H9 (cell line): Measurements from ENCODE around the gene GPR89A. TPM values are rescaled to one million over a fixed set of nuclear protein-coding genes. Genes with fewer than 3 reads are reported as not detected.

Experiments used
- DNase-seq: peaks from one replicate; pipeline ENCODE4 v3.0.0-alpha.2; 2017
- H2AFZ ChIP-seq: one replicate; pipeline ENCODE4 v1.6.1; 2013; ENCODE audit warnings: mild to moderate bottlenecking, low read length, control low read depth, moderate library complexity
- H2AK5ac ChIP-seq: 2 replicates; pipeline ENCODE4 v1.6.1; 2013; ENCODE audit warnings: low read length, control low read depth, mixed read lengths; ENCODE audit not compliant: insufficient read length
- H2BK120ac ChIP-seq: one replicate; pipeline ENCODE4 v1.6.1; 2013; ENCODE audit warnings: low read depth, mild to moderate bottlenecking, low read length, control low read depth, inconsistent platforms; ENCODE audit not compliant: poor library complexity, severe bottlenecking
- H2BK12ac ChIP-seq: 2 replicates; pipeline ENCODE4 v1.6.1; 2013; ENCODE audit warnings: low read length, control low read depth, mixed read lengths, low read depth; ENCODE audit not compliant: insufficient read length
- H2BK15ac ChIP-seq: 2 replicates; pipeline ENCODE4 v1.6.1; 2013; ENCODE audit warnings: low read depth, low read length, control low read depth
- H2BK20ac ChIP-seq: one replicate; pipeline ENCODE4 v1.6.1; 2013; ENCODE audit warnings: low read depth, mild to moderate bottlenecking, low read length, control low read depth, inconsistent platforms; ENCODE audit not compliant: poor library complexity, severe bottlenecking
- H2BK5ac ChIP-seq: 2 replicates; pipeline ENCODE4 v1.6.1; 2013; ENCODE audit warnings: low read length, control low read depth, mixed read lengths; ENCODE audit not compliant: insufficient read length
- H3K14ac ChIP-seq: 2 replicates; pipeline ENCODE4 v1.6.1; 2013; ENCODE audit warnings: low read length, control low read depth; ENCODE audit not compliant: insufficient read depth
- H3K18ac ChIP-seq: 2 replicates; pipeline ENCODE4 v1.6.1; 2013; ENCODE audit warnings: low read depth, mild to moderate bottlenecking, mixed read lengths, low read length, control low read depth; ENCODE audit not compliant: insufficient read length
- H3K23ac ChIP-seq: 2 replicates; pipeline ENCODE4 v1.6.1; 2013; ENCODE audit warnings: low read length, control low read depth, mixed read lengths, low read depth; ENCODE audit not compliant: insufficient read length
- H3K23me2 ChIP-seq: 2 replicates; pipeline ENCODE4 v1.6.1; 2013; ENCODE audit warnings: low read depth, mild to moderate bottlenecking, mixed read lengths, low read length, control low read depth; ENCODE audit not compliant: insufficient read length, poor library complexity, severe bottlenecking
- H3K27ac ChIP-seq: 2 replicates; pipeline ENCODE4 v1.5.1; 2013; ENCODE audit warnings: low read length, control low read depth, mixed read lengths, low read depth; ENCODE audit not compliant: insufficient read length
- H3K27me3 ChIP-seq: 2 replicates; pipeline ENCODE4 v1.6.1; 2013; ENCODE audit warnings: low read length, control low read depth, inconsistent platforms; ENCODE audit not compliant: insufficient read depth
- H3K4ac ChIP-seq: 2 replicates; pipeline ENCODE4 v1.6.1; 2013; ENCODE audit warnings: low read depth, mild to moderate bottlenecking, control low read depth, inconsistent platforms, low read length, moderate library complexity
- H3K4me1 ChIP-seq: 2 replicates; pipeline ENCODE4 v1.6.1; 2013; ENCODE audit warnings: low read length, control low read depth, inconsistent platforms; ENCODE audit not compliant: insufficient read depth
- H3K4me2 ChIP-seq: 2 replicates; pipeline ENCODE4 v1.6.1; 2013; ENCODE audit warnings: low read length, control low read depth, mixed read lengths; ENCODE audit not compliant: insufficient read length, insufficient read depth
- H3K56ac ChIP-seq: 2 replicates; pipeline ENCODE4 v1.6.1; 2013; ENCODE audit warnings: low read depth, mild to moderate bottlenecking, mixed read lengths, low read length, control low read depth; ENCODE audit not compliant: insufficient read length
- H3K79me1 ChIP-seq: 2 replicates; pipeline ENCODE4 v1.6.1; 2013; ENCODE audit warnings: low read depth, mild to moderate bottlenecking, moderate library complexity, low read length, control low read depth, inconsistent platforms; ENCODE audit not compliant: insufficient read depth, poor library complexity, severe bottlenecking
- H3K79me2 ChIP-seq: 2 replicates; pipeline ENCODE4 v1.6.1; 2013; ENCODE audit warnings: low read length, control low read depth, inconsistent platforms; ENCODE audit not compliant: insufficient read depth
- H3K9ac ChIP-seq: 2 replicates; pipeline ENCODE4 v1.6.1; 2013; ENCODE audit warnings: low read length, control low read depth, mixed read lengths; ENCODE audit not compliant: insufficient read length; ENCODE audit errors: extremely low read depth
- H3K9me3 ChIP-seq: one replicate; pipeline ENCODE4 v1.6.1; 2013; ENCODE audit warnings: low read depth, low read length, inconsistent platforms; ENCODE audit not compliant: control insufficient read depth
- H3T11ph ChIP-seq: one replicate; pipeline ENCODE4 v1.6.1; 2013; ENCODE audit warnings: mild to moderate bottlenecking, low read length, control low read depth, inconsistent platforms
- H4K20me1 ChIP-seq: one replicate; pipeline ENCODE4 v1.6.1; 2013; ENCODE audit not compliant: control insufficient read depth, insufficient read length, insufficient read depth
- H4K5ac ChIP-seq: 2 replicates; pipeline ENCODE4 v1.6.1; 2013; ENCODE audit warnings: low read depth, mild to moderate bottlenecking, mixed read lengths, low read length, control low read depth; ENCODE audit not compliant: insufficient read length
- H4K8ac ChIP-seq: replicated peaks from 2 replicates; pipeline ENCODE4 v1.6.1; 2013; ENCODE audit warnings: low read length, control low read depth, mixed read lengths, low read depth; ENCODE audit not compliant: insufficient read length
- H4K91ac ChIP-seq: 2 replicates; pipeline ENCODE4 v1.6.1; 2013; ENCODE audit warnings: low read depth, mild to moderate bottlenecking, moderate library complexity, mixed read lengths, low read length, control low read depth; ENCODE audit not compliant: insufficient read length
- H3K27ac Mint-ChIP-seq, 3 experiments: 2 replicates in 2 of 3; 3 replicates in 1 of 3; pipeline ENCODE4 v1.8.0; 2020 to 2021; ENCODE audit warnings: mixed read lengths in 3 of 3, mild to moderate bottlenecking in 1 of 3, moderate library complexity in 1 of 3
- H3K27me3 Mint-ChIP-seq: 2 replicates; pipeline ENCODE4 v1.8.0; 2021; ENCODE audit warnings: low read depth, mild to moderate bottlenecking, moderate library complexity, mixed read lengths
- H3K36me3 Mint-ChIP-seq, 3 experiments: 2 replicates in 2 of 3; 3 replicates in 1 of 3; pipeline ENCODE4 v1.8.0; 2020 to 2021; ENCODE audit warnings: low read depth in 3 of 3, mixed read lengths in 3 of 3; ENCODE audit not compliant: insufficient read depth in 1 of 3
- H3K4me1 Mint-ChIP-seq, 2 experiments: 2 replicates each; pipeline ENCODE4 v1.8.0; 2020; ENCODE audit warnings: mixed read lengths in 2 of 2
- H3K4me3 Mint-ChIP-seq, 2 experiments: 2 replicates in 1 of 2; 3 replicates in 1 of 2; pipeline ENCODE4 v1.8.0; 2020 to 2021; ENCODE audit warnings: mild to moderate bottlenecking in 2 of 2, mixed read lengths in 2 of 2, moderate library complexity in 1 of 2
- H3K9me3 Mint-ChIP-seq, 2 experiments: 2 replicates in 1 of 2; 3 replicates in 1 of 2; pipeline ENCODE4 v1.8.0; 2020; ENCODE audit warnings: mild to moderate bottlenecking in 2 of 2, mixed read lengths in 2 of 2, moderate library complexity in 1 of 2
- CTCF ChIP-seq: fragments of 200-600 bp; sonication (generic); conservative IDR thresholded peaks from 3 replicates; pipeline ENCODE4 v1.8.0; 2021; ENCODE audit warnings: antibody characterized with exemption, mild to moderate bottlenecking
- WGBS: extraction: QIAGEN DNeasy Blood & Tissue Kit; methylation state at CpG from one replicate; pipeline ENCODE4 v1.1.7; 2013; ENCODE audit warnings: missing lambda C conversion rate, low lambda C conversion rate, mixed read lengths; ENCODE audit not compliant: insufficient read length; ENCODE audit errors: extremely low coverage; 5-methylcytosine and 5-hydroxymethylcytosine counted together
- total RNA-seq: library from RNA; stranded (reverse); gene quantifications from 2 replicates; pipeline ENCODE4 v1.2.1, GENCODE V29; 2021

GPR89A gene
- total RNA-seq, 1 experiment from 2014 or later, result 30.1 TPM

GRCh38 chr1:145696630-145696960 is 88.8 kb downstream of the GPR89A start:
- DNase-seq, result no peak
- H3K4me1 ChIP-seq, result no peaks in the 10 kb centered on the region
- no peak overlapping the region for H4K8ac ChIP-seq
- H2AK5ac ChIP-seq, result no peak overlapping the region
- H3K9me3 ChIP-seq, result no peaks in the 10 kb centered on the region
- no peak overlapping the region for H3K4ac ChIP-seq
- no peak overlapping the region for H2BK15ac ChIP-seq
- H4K91ac ChIP-seq, result no peak overlapping the region
- Mint-ChIP-seq H3K4me3 (no peak overlapping the region), H3K9me3 (no peaks in the 10 kb centered on the region), H3K4me1 (no peaks in the 10 kb centered on the region), H3K27ac (no peak overlapping the region), H3K36me3 (no peaks in the 10 kb centered on the region), H3K27me3 (peaks cover 11% of the 10 kb centered on the region)
- H2AFZ ChIP-seq, result no peak overlapping the region
- no peak overlapping the region for H3K14ac ChIP-seq
- H3K9ac ChIP-seq, result no peak overlapping the region
- no peak overlapping the region for H3K27ac ChIP-seq
- no peak overlapping the region for H3K4me2 ChIP-seq
- no peak overlapping the region for H3T11ph ChIP-seq
- no peaks in the 10 kb centered on the region for H4K20me1 ChIP-seq
- no peak overlapping the region for H4K5ac ChIP-seq
- no peak overlapping the region for H2BK120ac ChIP-seq
- no peak overlapping the region for H2BK5ac ChIP-seq
- no peaks in the 10 kb centered on the region for H3K27me3 ChIP-seq
- no peaks in the 10 kb centered on the region for H3K79me2 ChIP-seq
- no peaks in the 10 kb centered on the region for H3K23me2 ChIP-seq
- no peaks in the 10 kb centered on the region for H3K79me1 ChIP-seq
- no peak overlapping the region for H2BK20ac ChIP-seq
- H3K56ac ChIP-seq, result no peak overlapping the region
- no peak overlapping the region for H3K18ac ChIP-seq
- H3K23ac ChIP-seq, result no peak overlapping the region
- no peak overlapping the region for H2BK12ac ChIP-seq
- WGBS, result no CpG with 5 or more reads among the region's 3 CpGs
- no peak for TF ChIP-seq CTCF
